Measurements from ENCODE around the gene IFNL2.
"Not testable (repeated sequence)": the region's sequence is repeated elsewhere in the genome, so short reads cannot be mapped to it uniquely, and the experiment has no call there.

The IFNL2 gene

GRCh38 chr19:39297931-39298634 lies 29.9 kb downstream of the IFNL2 start:
- DNase-seq: peak; percentile 76

GRCh38 chr19:39299404-39299803 lies 31.2 kb downstream of the IFNL2 start:
- no peak for DNase-seq

GRCh38 chr19:39299832-39300231 lies 31.6 kb downstream of the IFNL2 start:
- DNase-seq: no peak

GRCh38 chr19:39301021-39301420 lies 32.8 kb downstream of the IFNL2 start:
- DNase-seq: no peak

- no peak for DNase-seq
Observed at GRCh38 chr19:39301562-39301961, 33.4 kb downstream of the IFNL2 start.

GRCh38 chr19:39303373-39304184 lies 35.4 kb downstream of the IFNL2 start:
- DNase-seq: no peak

GRCh38 chr19:39304185-39304513 lies 36.0 kb downstream of the IFNL2 start:
- no peak for DNase-seq

GRCh38 chr19:39304701-39305571 lies 36.7 kb downstream of the IFNL2 start:
- DNase-seq: no peak

- no peak for DNase-seq
Observed at GRCh38 chr19:39306075-39306474, 37.9 kb downstream of the IFNL2 start.

GRCh38 chr19:39307046-39307821 lies 39.0 kb downstream of the IFNL2 start:
- no peak for DNase-seq

GRCh38 chr19:39307822-39308530 lies 39.8 kb downstream of the IFNL2 start:
- no peak for DNase-seq

- no peak for DNase-seq
Observed at GRCh38 chr19:39308531-39309304, 40.5 kb downstream of the IFNL2 start.

GRCh38 chr19:39309305-39309670 lies 41.1 kb downstream of the IFNL2 start:
- not testable (repeated sequence) for DNase-seq

GRCh38 chr19:39310558-39311311 lies 42.5 kb downstream of the IFNL2 start:
- DNase-seq: no peak

GRCh38 chr19:39314016-39314728 lies 46.0 kb downstream of the IFNL2 start:
- DNase-seq: no peak

- no peak for DNase-seq
Observed at GRCh38 chr19:39315933-39316332, 47.7 kb downstream of the IFNL2 start.

GRCh38 chr19:39316627-39317321 lies 48.6 kb downstream of the IFNL2 start:
- DNase-seq: no peak

- DNase-seq: no peak
Observed at GRCh38 chr19:39317476-39317875, 49.3 kb downstream of the IFNL2 start.

GRCh38 chr19:39318071-39318470 lies 49.9 kb downstream of the IFNL2 start:
- no peak for DNase-seq

Data from activated gamma-delta T cell treated with Interleukin-2 at 50 U/mL for 16 hours (primary cell).